Regular cardiac myocyte (primary cell): ENCODE data around the gene ATP1B3. TPM values are rescaled to one million over a fixed set of nuclear protein-coding genes. Genes with fewer than 3 reads are reported as not detected.

Experiments
- total RNA-seq: library from RNA; depleted of rRNA; stranded (reverse); fragments of >200 nt; gene quantifications from 2 replicates; pipeline ENCODE4 v1.2.3, GENCODE V29; 2014

Gene ATP1B3
- total RNA-seq: 39.2 and 92.4 TPM in 2 replicates

DNA sequence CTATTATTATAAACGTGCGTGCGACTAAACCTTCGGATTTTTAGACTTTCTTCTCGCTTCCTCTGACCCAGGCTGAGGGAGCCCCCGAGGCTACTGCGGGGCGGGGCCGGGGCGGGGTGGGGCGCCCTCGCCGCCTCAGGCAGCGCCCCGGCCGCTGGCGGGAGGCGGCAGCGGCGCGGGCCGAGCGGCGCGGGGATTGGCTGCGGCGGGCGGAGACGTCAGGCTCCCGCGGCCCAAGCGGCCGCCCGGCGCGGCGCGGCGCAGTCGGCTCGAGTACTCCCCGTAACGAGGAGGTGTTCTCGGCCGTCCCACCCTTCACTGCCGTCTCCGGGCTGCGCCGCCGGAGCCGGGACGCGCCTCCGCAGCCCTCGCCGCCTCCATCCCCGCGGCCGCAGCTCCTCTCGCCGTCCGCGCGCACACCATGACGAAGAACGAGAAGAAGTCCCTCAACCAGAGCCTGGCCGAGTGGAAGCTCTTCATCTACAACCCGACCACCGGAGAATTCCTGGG, at the start of gene ATP1B3:
Gene ATP1B3 (plus strand): TSS at position 263 of the 510 bp plus-strand sequence. CDS start 159 bp downstream, at position 422.

Other genes with a start within 250 kb of the ATP1B3 start
- 40.9 and 64.2 TPM in 2 replicates for gene RNF7, start 138.3 kb upstream of the ATP1B3 start, total RNA-seq
- gene GRK7, start 113.2 kb upstream of the ATP1B3 start, total RNA-seq: not detected in 2 replicates